ENCODE measurements around the gene ESRP2.

DNA sequence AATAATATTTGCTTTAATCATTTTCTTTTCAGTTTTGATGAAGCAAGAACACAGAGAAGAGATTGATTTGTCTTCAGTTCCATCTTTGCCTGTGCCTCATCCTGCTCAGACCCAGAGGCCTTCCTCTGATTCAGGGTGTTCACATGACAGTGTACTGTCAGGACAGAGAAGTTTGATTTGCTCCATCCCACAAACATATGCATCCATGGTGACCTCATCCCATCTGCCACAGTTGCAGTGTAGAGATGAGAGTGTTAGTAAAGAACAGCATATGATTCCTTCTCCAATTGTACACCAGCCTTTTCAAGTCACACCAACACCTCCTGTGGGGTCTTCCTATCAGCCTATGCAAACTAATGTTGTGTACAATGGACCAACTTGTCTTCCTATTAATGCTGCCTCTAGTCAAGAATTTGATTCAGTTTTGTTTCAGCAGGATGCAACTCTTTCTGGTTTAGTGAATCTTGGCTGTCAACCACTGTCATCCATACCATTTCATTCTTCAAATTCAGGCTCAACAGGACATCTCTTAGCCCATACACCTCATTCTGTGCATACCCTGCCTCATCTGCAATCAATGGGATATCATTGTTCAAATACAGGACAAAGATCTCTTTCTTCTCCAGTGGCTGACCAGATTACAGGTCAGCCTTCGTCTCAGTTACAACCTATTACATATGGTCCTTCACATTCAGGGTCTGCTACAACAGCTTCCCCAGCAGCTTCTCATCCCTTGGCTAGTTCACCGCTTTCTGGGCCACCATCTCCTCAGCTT lies 45.0 kb downstream of the ESRP2 start:
- TF ChIP-seq, protein P1, sequence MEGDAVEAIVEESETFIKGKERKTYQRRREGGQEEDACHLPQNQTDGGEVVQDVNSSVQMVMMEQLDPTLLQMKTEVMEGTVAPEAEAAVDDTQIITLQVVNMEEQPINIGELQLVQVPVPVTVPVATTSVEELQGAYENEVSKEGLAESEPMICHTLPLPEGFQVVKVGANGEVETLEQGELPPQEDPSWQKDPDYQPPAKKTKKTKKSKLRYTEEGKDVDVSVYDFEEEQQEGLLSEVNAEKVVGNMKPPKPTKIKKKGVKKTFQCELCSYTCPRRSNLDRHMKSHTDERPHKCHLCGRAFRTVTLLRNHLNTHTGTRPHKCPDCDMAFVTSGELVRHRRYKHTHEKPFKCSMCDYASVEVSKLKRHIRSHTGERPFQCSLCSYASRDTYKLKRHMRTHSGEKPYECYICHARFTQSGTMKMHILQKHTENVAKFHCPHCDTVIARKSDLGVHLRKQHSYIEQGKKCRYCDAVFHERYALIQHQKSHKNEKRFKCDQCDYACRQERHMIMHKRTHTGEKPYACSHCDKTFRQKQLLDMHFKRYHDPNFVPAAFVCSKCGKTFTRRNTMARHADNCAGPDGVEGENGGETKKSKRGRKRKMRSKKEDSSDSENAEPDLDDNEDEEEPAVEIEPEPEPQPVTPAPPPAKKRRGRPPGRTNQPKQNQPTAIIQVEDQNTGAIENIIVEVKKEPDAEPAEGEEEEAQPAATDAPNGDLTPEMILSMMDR (conservative IDR thresholded peaks at IDR 0.05; ENCODE audit: low read depth, low read length), result no peak
- TF ChIP-seq EZH2 (IDR thresholded peaks at IDR 0.05; ENCODE audit: borderline replicate concordance, low read depth, low read length, poor library complexity, severe bottlenecking), result no peak

Measured in A673 (cell line).